Suprapubic skin (tissue), 4 donors: ENCODE measurements around the gene RNF130. TPM values are rescaled to one million over a fixed set of nuclear protein-coding genes. Genes with fewer than 3 reads are reported as not detected.

Source experiments
- DNase-seq, 2 donors: peaks; one replicate each; pipeline ENCODE4 v3.0.0-alpha.2; 2019; ENCODE audit warnings: low spot score in 2 of 2
- H3K27ac ChIP-seq: fragments of 200-600 bp; sonication (generic); one replicate; pipeline ENCODE4 v1.5.1; 2019
- H3K27me3 ChIP-seq: fragments of 200-600 bp; sonication (generic); one replicate; pipeline ENCODE4 v1.5.1; 2019
- H3K36me3 ChIP-seq: fragments of 200-600 bp; sonication (generic); one replicate; pipeline ENCODE4 v1.5.1; 2019
- H3K4me1 ChIP-seq: fragments of 200-600 bp; sonication (generic); one replicate; pipeline ENCODE4 v1.5.1; 2019
- H3K4me3 ChIP-seq: fragments of 200-600 bp; sonication (generic); one replicate; pipeline ENCODE4 v1.5.1; 2019; ENCODE audit warnings: mild to moderate bottlenecking
- H3K9me3 ChIP-seq: fragments of 200-600 bp; sonication (generic); one replicate; pipeline ENCODE4 v1.5.1; 2019
- EP300 ChIP-seq: sonication (generic); formaldehyde crosslinking; IDR thresholded peaks from one replicate; pipeline ENCODE4 v1.6.1; 2017; ENCODE audit warnings: antibody characterized with exemption
- POLR2A ChIP-seq, 2 donors: fragments of 450-650 bp; IDR thresholded peaks; one replicate each; pipeline ENCODE4 v1.6.1; 2017; ENCODE audit warnings: antibody characterized with exemption in 2 of 2, mild to moderate bottlenecking in 2 of 2, moderate library complexity in 2 of 2
- POLR2AphosphoS5 ChIP-seq, 3 donors: sonication (generic); formaldehyde crosslinking; IDR thresholded peaks; one replicate each; pipeline ENCODE4 v1.6.1; 2017; ENCODE audit warnings: antibody characterized with exemption in 3 of 3
- WGBS: methylation state at CpG from one replicate; pipeline ENCODE4 v1.1.5; 2018; 5-methylcytosine and 5-hydroxymethylcytosine counted together
- total RNA-seq, 4 donors: library from RNA; depleted of rRNA; stranded (reverse); fragments of >200 nt; gene quantifications; one replicate each; pipeline ENCODE4 v1.1.0, GENCODE V29; 2016
- TF ChIP-seq, protein P1 (sequence below), 2 donors: fragments of 200-600 bp in 1 of 2; fragments of 450-650 bp in 1 of 2; sonication (generic) in 1 of 2; IDR thresholded peaks; one replicate each; pipeline ENCODE4 v1.5.1; 2016 to 2019; ENCODE audit warnings: antibody characterized with exemption in 2 of 2, mild to moderate bottlenecking in 1 of 2, moderate library complexity in 1 of 2

Gene RNF130
- total RNA-seq, 4 donors from 2014 or later: 24.8 to 37.2 (median 29.8) TPM

DNA sequence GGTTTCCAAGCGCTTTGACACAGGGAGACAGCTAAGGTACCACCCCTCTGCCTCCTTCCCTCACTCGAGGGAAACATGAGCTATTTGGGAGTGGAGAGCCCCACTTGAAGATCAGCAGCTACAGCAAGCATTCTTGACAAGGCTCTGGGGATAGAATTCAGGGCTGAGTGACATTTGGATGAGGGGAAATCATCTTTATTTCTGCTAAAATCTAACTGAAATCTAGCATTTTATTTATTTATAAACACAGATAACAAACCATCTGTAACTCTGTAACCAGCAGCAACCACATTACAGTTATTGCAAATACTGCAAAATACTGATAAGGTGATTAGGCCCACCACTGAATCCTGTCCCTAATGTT lies 22.4 kb downstream of the RNF130 start:
- DNase-seq: no peak
- no peak overlapping the region for H3K27ac ChIP-seq
- H3K36me3 ChIP-seq: no peaks in the 10 kb centered on the region
- H3K4me1 ChIP-seq: peaks cover 15% of the 10 kb centered on the region
- H3K9me3 ChIP-seq: no peaks in the 10 kb centered on the region
- H3K4me3 ChIP-seq: no peak overlapping the region
- WGBS: 38% methylated on average over 2 of the region's 2 CpGs
- TF ChIP-seq POLR2A (IDR thresholded peaks at IDR 0.05) (no peak), POLR2AphosphoS5 (IDR thresholded peaks at IDR 0.05) (no peak), EP300 (no peak)
- TF ChIP-seq, protein P1, sequence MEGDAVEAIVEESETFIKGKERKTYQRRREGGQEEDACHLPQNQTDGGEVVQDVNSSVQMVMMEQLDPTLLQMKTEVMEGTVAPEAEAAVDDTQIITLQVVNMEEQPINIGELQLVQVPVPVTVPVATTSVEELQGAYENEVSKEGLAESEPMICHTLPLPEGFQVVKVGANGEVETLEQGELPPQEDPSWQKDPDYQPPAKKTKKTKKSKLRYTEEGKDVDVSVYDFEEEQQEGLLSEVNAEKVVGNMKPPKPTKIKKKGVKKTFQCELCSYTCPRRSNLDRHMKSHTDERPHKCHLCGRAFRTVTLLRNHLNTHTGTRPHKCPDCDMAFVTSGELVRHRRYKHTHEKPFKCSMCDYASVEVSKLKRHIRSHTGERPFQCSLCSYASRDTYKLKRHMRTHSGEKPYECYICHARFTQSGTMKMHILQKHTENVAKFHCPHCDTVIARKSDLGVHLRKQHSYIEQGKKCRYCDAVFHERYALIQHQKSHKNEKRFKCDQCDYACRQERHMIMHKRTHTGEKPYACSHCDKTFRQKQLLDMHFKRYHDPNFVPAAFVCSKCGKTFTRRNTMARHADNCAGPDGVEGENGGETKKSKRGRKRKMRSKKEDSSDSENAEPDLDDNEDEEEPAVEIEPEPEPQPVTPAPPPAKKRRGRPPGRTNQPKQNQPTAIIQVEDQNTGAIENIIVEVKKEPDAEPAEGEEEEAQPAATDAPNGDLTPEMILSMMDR (IDR thresholded peaks at IDR 0.05): no peak
- H3K27me3 ChIP-seq: no peaks in the 10 kb centered on the region

DNA sequence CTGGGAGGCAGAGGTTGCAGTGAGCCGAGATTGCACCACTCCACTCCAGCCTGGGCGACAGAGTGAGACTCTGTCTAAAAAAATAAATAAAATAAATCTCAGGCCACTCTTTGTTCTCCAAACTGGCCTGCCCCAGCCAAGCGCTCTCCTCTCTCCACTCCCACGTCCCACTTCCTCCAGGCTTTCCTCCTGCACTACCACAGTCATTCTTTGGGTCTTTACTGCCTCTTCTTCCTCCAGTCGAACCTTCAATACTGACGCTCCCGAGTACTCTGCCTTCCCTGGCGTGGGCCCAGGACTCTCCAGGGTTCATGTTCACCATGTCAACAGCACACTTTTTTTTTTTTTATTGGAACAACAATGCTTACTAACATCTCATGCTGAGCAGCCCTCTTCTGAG lies 23.9 kb downstream of the RNF130 start:
- DNase-seq: no peak
- TF ChIP-seq POLR2AphosphoS5 (IDR thresholded peaks at IDR 0.05): no peak
- TF ChIP-seq POLR2A (IDR thresholded peaks at IDR 0.05): no peak
- TF ChIP-seq EP300: no peak
- TF ChIP-seq, protein P1 (IDR thresholded peaks at IDR 0.05): no peak
- Histone ChIP-seq H3K9me3 (no peaks in the 10 kb centered on the region), H3K4me1 (peaks cover 15% of the 10 kb centered on the region), H3K27me3 (no peaks in the 10 kb centered on the region), H3K4me3 (no peak overlapping the region), H3K36me3 (no peaks in the 10 kb centered on the region), H3K27ac (no peak overlapping the region)
- 79% methylated on average over 8 of the region's 8 CpGs for WGBS

DNA sequence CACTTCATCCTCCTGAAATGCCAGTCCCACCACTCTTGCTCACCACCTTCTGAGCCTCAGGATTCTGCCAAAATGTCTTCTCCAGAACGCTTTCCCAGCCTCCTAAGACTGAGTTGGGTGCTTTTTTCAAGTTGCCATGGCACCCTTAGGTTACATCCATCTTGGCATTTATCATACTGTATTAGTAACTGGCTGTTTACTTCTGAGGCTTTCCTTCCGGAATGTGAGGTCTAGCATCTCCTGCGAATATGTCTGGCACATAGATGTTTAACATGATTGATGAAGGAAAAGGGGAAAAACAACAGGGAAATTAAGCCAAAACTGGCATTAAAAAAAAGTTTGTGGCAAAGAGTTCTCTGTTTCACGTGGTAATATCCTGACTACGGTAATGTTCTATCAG lies 24.9 kb downstream of the RNF130 start:
- no peaks in the 10 kb centered on the region for H3K36me3 ChIP-seq
- TF ChIP-seq, protein P1 (IDR thresholded peaks at IDR 0.05): no peak
- TF ChIP-seq POLR2A (IDR thresholded peaks at IDR 0.05): no peak
- no peak for TF ChIP-seq EP300
- no peak for TF ChIP-seq POLR2AphosphoS5 (IDR thresholded peaks at IDR 0.05)
- no peak overlapping the region for H3K27ac ChIP-seq
- peaks cover 15% of the 10 kb centered on the region for H3K4me1 ChIP-seq
- 78% methylated on average over 5 of the region's 5 CpGs for WGBS
- H3K27me3 ChIP-seq: no peaks in the 10 kb centered on the region
- no peak for DNase-seq
- H3K4me3 ChIP-seq: no peak overlapping the region
- no peaks in the 10 kb centered on the region for H3K9me3 ChIP-seq

DNA sequence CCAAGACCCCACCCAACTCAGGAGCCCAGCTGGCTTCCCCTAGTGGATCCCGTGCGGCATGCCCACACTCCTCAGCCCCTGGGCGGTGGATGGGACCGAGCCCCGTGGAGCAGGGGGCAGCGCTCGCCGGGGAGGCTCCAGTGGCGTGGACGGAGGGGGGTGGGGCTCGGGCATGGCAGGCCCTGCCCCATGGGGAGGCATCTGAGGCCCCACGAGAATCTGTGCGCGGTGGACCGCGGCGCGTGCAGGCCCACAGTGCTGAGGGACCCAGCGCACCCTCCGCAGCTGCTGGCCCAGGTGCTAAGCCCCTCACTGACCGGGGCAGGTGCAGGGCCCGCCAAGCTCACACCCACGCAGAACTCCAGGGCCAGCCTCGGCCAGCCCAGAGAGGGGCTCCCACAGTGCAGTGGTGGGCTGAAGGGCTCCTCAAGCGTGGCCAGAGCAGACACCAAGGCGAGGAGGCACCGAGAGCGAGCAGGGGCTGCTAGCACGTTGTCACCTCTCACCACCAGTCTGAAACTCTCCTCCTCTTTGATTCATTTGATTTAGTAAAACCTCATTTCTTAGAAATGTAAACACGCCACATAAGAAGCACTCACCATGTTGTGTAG lies 25.6 kb downstream of the RNF130 start:
- H3K27ac ChIP-seq: no peak overlapping the region
- H3K36me3 ChIP-seq: no peaks in the 10 kb centered on the region
- no peaks in the 10 kb centered on the region for H3K27me3 ChIP-seq
- no peak overlapping the region for H3K4me3 ChIP-seq
- TF ChIP-seq POLR2A (IDR thresholded peaks at IDR 0.05): no peak
- TF ChIP-seq, protein P1 (IDR thresholded peaks at IDR 0.05): no peak
- no peak for TF ChIP-seq POLR2AphosphoS5 (IDR thresholded peaks at IDR 0.05)
- TF ChIP-seq EP300: no peak
- H3K9me3 ChIP-seq: no peaks in the 10 kb centered on the region
- peaks cover 15% of the 10 kb centered on the region for H3K4me1 ChIP-seq
- DNase-seq: no peak
- 92% methylated on average over 17 of the region's 30 CpGs for WGBS

DNA sequence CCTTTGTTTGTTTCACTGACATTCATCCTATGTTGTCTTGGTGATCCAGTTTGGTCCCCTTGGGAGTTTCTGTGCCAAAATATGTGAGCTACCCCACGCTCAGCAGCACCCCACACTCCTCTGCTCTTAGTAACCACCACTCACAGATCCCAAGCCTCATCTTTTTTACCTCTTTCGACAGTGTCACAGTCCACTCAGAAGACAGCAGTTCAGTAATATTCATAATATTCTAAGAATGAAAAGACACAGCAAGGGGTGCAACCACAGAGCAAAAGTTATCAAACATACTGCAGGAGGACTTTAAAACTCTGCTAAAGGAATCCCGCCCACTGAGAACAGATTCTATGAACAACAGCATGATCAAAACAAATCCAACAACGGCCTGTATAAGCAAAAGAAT lies 28.2 kb downstream of the RNF130 start:
- Histone ChIP-seq H3K27me3 (no peaks in the 10 kb centered on the region), H3K9me3 (no peaks in the 10 kb centered on the region), H3K4me1 (peaks cover 11% of the 10 kb centered on the region), H3K4me3 (no peak overlapping the region), H3K36me3 (peaks cover 4% of the 10 kb centered on the region), H3K27ac (no peak overlapping the region)
- no peak for DNase-seq
- TF ChIP-seq EP300 (no peak), POLR2AphosphoS5 (IDR thresholded peaks at IDR 0.05) (no peak), POLR2A (IDR thresholded peaks at IDR 0.05) (no peak)
- TF ChIP-seq, protein P1 (IDR thresholded peaks at IDR 0.05): no peak
- whole genome bisulfite sequencing: 77% methylated on average over 4 of the region's 4 CpGs
